ENCODE results near the gene KRT12. TPM values are rescaled to one million over a fixed set of nuclear protein-coding genes. Genes with fewer than 3 reads are reported as not detected.

KRT12 gene
- total and polyA plus RNA-seq, 9 of the 15 experiments (the other 6 are each of a cell fraction or from before 2014, with no cell fraction given) = 0.18 to 7.0 (median 2.2) TPM

- TF ChIP-seq HMGXB4 (CRISPR knock-in tag; IDR thresholded peaks at IDR 0.05) (no peak), MED1 (CRISPR knock-in tag; IDR thresholded peaks at IDR 0.05; ENCODE audit: borderline replicate concordance) (no peak), SP1 (CRISPR knock-in tag; IDR thresholded peaks at IDR 0.05) (peak; percentile 60; the same call in 1 of the 2 replicates), TFAM (CRISPR knock-in tag; conservative IDR thresholded peaks at IDR 0.05) (no peak), LCOR (CRISPR knock-in tag; IDR thresholded peaks at IDR 0.05) (no peak), TBP (optimal IDR thresholded peaks at IDR 0.05; ENCODE audit: low read depth, low read length) (peak; percentile 71), BCLAF1 (IDR thresholded peaks at IDR 0.05; ENCODE audit: borderline replicate concordance in 1 of 2, control insufficient read depth in 1 of 2, low read depth in 2 of 2, low read length in 1 of 2) (peak in 1 of 2 experiments; percentile 91; a peak in 2 of 4 replicates), ARID2 (IDR thresholded peaks at IDR 0.05) (no peak), RERE (CRISPR knock-in tag; IDR thresholded peaks at IDR 0.05; ENCODE audit: borderline replicate concordance) (no peak), MCM7 (IDR thresholded peaks at IDR 0.05) (no peak), KDM1A (IDR thresholded peaks at IDR 0.05) (peak; percentile 98 to 99), ZNF263 (CRISPR knock-in tag; IDR thresholded peaks at IDR 0.05; ENCODE audit: borderline replicate concordance) (no peak), ZNF3 (CRISPR knock-in tag; IDR thresholded peaks at IDR 0.05) (no peak), ZNF780A (CRISPR knock-in tag; IDR thresholded peaks at IDR 0.05) (no peak), MTA3 (IDR thresholded peaks at IDR 0.05; ENCODE audit: borderline replicate concordance) (peak; percentile 78), HSF4 (CRISPR knock-in tag; IDR thresholded peaks at IDR 0.05; ENCODE audit: borderline replicate concordance) (no peak), IRF2 (CRISPR knock-in tag; IDR thresholded peaks at IDR 0.05) (no peak), ZNF668 (CRISPR knock-in tag; IDR thresholded peaks at IDR 0.05) (no peak), HCFC1 (IDR thresholded peaks at IDR 0.05; ENCODE audit: low read depth, low read length) (no peak)
Measured at GRCh38 chr17:40827746-40828453, 39.1 kb downstream of the KRT12 start (continued).
